HepG2 (cell line): ENCODE results near the gene ALKBH5.

Experiments used
- ARNT ChIP-seq: fragments of 450-650 bp; IDR thresholded peaks from 2 replicates; pipeline ENCODE4 v1.6.1; 2017
- EZH2 ChIP-seq: conservative IDR thresholded peaks from 2 replicates; pipeline ENCODE4 v1.6.1; 2012; ENCODE audit warnings: mild to moderate bottlenecking, low read depth, low read length, moderate library complexity
- POLR2AphosphoS5 ChIP-seq: IDR thresholded peaks from 2 replicates; pipeline ENCODE4 v1.6.1; 2012; ENCODE audit warnings: low read depth, low read length
- THYN1 ChIP-seq: sonication (generic); formaldehyde crosslinking; IDR thresholded peaks from 2 replicates; pipeline ENCODE4 v1.8.1; 2023; ENCODE audit warnings: low read depth, mild to moderate bottlenecking, moderate library complexity, missing genetic modification reagents, borderline replicate concordance

DNA sequence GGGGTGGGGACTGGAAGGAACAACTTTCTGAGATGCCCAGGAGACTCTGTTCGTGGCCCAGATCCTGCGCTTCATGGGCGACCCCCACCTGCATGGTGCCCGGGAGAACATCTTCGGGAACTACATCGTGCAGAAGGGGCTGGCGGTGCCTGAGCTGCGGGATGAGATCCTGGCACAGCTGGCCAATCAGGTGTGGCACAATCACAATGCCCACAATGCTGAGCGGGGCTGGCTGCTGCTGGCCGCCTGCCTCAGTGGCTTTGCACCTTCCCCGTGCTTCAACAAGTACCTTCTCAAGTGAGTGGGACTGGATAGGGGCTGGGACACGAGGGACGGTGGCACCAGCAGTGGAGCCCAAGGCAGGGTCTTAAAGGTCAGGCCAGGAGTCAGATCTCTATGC is 37.8 kb upstream of the ALKBH5 start:
- no peak for TF ChIP-seq ARNT
- no peak for TF ChIP-seq EZH2
- no peak for TF ChIP-seq POLR2AphosphoS5
- no peak for TF ChIP-seq THYN1 (CRISPR knock-in tag)
